GM19397 (cell line): ENCODE results near the gene ABCA3.

Experiments used
- ATAC-seq: cut with Tn5 transposase; IDR thresholded peaks from one replicate; pipeline ENCODE4 v1.9.1; 2021; ENCODE audit warnings: mild to moderate bottlenecking, moderate library complexity; ENCODE audit not compliant: unreplicated experiment

ABCA3 gene

DNA sequence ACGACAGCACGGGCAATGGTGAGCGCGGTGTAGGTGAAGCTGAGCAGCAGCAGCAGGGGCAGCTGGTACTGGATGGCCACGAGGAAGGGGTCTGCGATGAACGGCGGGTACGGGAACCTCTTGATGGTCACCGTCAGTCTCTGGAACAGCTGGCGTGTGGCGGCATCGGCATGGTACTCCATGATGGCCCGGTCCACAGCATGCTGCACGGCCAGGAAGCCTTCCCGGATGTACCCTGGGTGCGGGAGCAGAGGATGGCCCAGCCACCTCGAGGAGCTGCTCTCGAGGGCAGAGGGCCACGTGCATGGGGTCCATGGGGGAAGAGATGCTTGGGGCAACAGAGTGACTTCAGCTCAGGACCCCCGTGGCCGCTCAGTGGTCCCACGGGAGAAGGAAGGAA lies 20.9 kb downstream of the ABCA3 start:
- no peak for ATAC-seq

DNA sequence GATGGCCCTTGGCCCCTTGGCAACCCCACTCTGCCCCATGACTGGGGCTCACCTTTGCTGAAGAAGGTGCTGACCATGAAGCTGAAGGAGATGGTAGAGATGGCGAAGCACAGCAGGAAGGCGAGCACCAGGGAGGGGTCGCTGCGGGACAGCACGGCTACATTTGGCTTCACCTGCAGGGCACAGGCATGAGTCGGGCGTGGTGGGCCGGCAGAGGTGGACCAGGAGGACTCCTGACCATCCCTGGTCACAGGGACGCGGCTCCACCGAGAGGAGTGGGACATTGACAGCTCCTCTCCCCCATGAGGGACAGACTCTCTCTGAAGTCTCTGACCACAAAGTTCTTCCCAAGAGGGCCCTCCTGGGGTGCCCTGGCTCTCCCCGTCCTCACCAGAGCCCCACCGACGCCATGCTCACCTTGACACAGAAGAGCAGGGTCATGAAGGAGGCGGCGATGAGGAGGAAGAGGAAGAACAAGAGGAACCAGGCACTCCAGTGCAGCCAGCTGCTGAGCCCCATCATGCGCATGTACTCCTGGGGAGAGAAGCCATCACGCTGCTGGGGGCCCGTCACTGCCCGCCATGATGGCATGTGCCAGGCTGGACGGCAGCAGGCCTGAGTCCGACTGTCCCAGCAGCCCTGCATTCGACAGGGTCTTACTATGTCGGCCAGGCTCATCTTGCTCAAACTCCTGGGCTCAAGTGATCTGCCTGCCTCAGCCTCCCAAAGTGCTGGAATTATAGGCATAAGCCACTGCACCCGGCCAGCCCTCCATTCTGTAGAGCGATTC lies 23.1 kb downstream of the ABCA3 start:
- no peak for ATAC-seq

GRCh38 chr16:2308089-2308962 lies 32.2 kb downstream of the ABCA3 start:
- no peak for ATAC-seq

- no peak for ATAC-seq
Observed at GRCh38 chr16:2299915-2300192, 40.7 kb downstream of the ABCA3 start.

DNA sequence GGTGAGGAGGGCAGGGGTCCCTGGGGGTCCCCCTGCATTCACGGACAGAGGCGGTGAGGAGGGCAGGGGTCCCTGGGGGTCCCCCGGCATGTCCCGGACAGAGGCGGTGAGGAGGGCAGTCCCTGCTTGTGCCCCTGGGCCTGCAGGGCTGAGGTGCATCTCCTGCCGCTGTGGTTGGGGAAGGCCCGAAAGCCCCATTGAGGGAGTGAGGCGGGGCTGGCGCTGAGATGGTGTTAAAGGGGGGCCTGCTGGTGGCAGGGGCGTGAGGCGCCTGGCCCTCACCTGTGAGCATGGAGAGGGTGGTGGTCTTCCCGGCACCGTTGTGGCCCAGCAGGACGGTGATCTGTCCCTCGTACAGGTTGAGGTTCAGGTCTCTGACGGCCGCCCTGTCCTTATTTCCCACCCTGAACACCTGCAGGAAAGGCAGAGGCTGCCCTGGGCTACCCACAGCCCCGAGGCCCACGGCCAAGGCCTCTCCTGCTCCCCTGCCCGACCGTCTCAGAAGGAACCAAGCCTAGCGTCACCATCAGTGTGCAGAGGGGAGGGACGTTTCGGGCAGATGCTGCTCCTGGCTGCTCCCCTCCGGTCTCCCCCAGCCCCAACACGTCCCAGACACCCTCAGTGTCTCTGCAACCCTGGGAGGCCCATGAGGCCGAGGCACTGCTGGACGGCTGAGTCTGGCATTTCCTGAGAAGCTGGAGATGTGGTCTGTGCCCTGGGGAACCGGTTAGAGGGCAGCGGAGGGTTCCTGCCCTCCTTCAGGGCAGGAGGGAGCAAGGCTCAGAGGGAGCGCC lies 41.2 kb downstream of the ABCA3 start:
- ATAC-seq = no peak

DNA sequence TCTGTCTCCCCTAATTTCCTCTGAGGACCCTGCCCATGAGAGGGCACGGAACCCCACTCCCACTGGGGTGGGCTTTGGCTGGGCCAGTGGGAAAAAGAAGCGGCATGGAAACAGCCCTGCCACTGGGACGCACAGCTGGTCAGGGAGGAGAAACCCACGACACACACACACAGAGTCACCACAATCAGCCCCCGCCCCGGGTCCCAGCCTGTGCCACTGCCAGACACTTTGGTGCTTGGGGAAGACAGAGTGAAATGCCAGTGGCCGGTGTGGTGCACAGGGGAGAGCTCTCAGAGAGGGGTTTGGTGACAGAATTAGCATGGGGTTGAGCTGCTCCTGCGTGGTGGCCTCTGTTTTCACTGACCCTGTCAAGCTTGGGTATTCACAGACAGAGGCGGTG lies 41.9 kb downstream of the ABCA3 start:
- no peak for ATAC-seq

DNA sequence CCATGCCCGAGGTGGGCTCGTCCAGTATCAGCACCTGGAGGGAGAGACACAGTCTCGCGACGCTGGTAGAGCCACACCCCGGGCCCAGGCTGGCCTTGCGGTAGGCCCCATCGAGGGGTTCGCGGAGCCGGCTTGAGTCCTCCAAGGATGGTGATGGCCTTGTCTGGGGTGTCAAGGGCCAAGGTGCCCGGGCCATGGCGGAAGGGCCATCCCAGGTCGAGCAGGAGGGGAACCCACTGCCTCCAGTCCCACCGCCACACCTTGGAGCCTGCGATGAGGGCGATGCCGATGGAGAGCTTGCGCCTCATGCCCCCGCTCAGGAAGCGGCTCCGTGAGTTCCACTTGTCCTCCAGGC lies 43.0 kb downstream of the ABCA3 start:
- ATAC-seq = no peak

DNA sequence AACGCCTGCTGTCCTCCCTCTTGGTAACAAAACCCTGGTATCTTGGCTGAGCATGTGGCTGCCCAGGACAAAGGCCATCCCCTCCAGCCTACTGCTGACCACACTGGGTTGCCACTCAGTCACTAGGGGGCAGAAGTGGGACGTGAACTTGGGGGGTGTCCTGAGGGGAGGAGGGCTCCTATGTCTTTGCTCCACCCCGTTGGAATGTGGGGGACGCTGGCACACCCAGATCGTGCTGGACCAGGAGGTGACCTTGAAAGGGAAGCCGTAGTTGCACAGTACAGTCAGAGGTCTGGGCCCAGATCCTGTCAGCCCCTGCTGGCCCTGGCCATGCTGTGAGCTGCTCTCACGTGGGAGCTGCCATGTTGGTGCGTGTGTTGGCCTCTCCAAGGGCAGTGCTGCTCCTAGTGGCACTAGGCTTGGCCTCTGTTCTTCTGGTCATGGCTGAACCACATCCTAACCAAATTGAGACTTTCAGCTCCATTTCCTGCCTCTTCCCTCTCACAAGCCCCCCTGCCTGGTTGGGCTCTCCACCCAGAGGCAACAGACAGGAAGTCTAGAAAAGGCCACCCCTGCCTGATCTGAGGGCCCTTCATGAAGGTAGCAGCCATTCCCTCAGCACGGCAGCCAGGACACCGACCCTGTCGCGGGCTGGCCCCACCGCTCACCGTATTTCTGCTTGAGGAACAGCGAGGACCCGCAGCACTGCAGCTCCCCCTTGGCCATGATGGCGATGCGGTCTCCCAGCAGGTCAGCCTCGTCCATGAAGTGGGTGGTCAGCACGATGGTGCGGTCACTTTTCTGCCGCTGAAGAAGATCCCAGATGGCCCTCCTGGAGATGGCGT lies 43.6 kb downstream of the ABCA3 start:
- ATAC-seq = no peak

DNA sequence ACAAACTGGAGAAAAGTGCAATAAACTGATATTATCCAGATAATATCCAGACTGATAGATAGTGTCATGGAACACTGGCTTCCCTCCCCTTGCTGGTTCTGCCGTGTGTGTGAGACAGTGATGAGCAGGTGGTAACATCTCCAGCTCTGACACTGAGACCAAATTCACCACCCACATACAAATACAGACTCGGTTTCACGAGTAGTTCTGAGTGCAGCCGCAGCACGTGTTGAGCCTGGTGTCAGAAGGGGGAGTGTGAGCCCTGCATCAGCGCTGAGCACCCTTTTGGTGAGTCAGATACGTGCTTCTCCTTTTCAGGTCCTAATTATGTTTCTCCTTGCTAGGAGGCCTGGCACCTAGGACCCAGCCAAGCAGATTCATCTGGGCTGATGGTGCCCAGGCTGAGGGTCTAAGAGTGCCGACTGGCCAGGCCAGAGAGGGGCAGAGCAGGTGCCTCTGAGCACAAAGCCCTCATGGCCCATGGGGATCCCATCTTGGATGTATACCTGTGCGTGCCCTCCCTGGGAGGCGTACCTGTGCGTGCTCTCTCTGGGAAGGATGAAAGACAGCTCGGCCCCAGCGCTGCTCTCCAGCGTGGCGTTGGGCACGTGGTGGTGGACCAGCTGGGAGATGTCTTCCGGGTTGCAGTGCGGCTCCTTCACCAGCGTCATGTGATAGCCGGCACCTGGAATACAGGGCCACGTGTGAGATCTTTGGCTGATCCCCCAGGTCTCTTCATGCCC lies 45.3 kb downstream of the ABCA3 start:
- ATAC-seq = no peak

DNA sequence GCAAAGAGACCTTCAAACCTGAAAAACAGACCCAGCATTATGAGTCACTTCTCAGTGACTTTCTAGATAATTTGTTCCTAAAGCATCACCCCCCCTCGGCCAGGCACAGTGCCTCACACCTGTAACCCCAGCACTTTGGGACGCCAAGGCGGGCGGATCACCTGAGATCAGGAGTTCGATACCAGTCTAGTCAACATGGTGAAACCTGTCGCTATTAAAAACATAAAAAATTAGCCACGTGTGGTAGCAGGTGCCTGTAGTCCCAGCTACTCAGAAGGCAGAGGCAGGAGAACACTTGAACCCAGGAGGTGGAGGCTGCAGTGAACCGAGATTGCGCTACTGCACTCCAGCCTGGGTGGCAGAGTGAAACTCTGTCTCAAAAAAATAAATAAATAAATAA lies 48.3 kb downstream of the ABCA3 start:
- ATAC-seq = no peak

DNA sequence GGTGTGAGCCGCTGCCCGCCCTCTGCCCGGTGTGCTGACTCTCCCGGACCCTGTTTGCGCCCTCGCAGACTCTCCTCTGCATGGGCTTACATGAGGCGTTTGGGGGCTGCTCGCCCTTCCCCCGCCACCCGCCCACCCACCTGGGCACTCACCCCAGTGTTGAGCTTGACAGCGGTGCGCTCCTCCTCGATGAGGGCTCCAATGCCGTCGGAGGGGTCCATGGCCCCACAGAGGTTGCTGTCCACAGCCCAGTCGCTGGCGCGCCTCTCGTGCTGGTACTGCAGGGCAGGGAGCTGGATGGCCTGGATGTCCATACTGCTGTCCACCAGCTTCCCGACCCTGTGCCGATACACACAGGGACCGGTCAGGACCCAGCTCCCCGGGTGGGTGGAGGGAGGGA lies 51.2 kb downstream of the ABCA3 start:
- ATAC-seq = no peak

- ATAC-seq = no peak
Observed at GRCh38 chr16:2288726-2289125, 51.8 kb downstream of the ABCA3 start.

GRCh38 chr16:2287916-2288547 lies 52.5 kb downstream of the ABCA3 start:
- no peak for ATAC-seq

GRCh38 chr16:2286550-2286949 lies 54.0 kb downstream of the ABCA3 start:
- no peak for ATAC-seq

GRCh38 chr16:2285731-2286191 lies 54.8 kb downstream of the ABCA3 start:
- no peak for ATAC-seq

DNA sequence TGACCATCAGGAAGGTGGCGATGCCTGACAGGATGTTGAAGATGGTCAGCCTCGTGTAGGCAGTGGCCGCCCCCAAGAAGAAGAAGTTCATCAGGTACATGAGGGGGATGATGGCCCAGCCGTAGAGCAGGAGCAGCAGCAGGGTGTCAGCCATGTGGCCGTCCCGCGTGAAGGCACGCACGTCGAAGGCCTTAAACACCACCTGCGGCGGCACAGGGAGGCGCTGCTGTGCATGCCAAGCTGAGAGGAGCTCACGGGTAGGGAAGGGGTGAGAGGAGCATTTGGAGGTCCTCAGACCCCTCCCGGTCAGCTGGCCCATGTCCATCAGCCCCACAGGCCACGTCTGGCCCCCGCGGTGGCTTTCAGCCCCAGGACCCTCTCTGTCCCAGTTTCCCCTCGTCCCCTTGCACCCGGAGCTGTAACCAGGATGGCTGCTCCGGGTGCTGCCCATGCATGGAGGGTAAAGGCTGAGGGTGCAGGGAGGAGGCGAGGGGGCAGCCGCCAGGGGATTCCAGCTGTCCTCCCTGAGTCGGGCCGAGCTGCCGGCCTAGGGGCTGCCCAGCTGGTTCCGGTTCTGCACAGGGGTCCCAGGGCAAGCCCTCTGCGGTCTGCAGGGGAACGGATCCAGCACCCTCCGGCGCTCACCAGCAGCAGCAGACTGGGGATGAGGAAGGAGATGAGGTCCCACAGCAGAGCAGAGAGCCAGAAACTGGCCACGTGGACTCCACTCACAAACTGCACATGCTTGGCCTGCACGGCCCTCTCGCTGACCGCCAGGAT lies 55.5 kb downstream of the ABCA3 start:
- no peak for ATAC-seq

DNA sequence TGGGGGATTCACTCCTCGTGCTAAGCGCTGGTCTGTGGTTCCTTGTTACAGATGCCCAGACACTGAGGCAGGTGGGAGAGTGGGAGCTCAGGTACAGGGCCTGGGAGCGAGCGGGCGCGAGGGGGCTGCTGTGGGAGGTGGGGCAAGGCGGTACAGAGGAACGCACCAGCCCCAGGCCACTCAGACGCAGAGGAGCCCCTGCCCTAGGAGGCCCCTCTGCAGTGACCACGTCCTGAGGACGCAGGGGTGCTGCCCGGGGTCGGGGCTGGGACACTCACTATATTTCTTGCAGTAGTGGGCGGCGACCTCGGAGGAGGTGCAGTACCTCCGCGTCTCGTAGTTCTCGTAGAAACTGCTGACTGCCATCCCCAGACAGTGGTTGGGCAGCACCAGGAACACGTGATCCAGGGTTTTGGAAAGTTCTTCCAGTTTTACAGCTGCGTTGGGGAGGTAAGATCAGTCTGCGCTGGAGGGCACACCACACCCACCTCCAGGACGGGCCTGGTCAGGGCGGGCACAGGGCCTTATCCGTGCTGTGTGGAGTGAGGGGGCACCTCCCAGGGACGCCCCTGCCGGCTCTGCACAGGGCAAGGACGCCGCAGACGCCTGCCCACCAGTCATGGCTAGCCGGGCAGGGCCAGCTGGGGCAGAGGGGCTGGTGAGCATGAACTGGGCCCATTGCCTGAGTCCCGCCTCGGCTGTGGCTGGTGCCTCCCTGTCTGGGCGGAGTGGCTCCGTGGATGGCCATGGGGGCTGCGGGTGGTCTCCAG lies 56.3 kb downstream of the ABCA3 start:
- no peak for ATAC-seq
